Esophagus muscularis mucosa (tissue), 4 donors: ENCODE measurements around the gene KCNAB1. TPM values are rescaled to one million over a fixed set of nuclear protein-coding genes. Genes with fewer than 3 reads are reported as not detected.

Source experiments
- DNase-seq: peaks from one replicate; pipeline ENCODE4 v3.0.0-alpha.2; 2017; ENCODE audit errors: extremely low spot score
- H3K27ac ChIP-seq, 4 donors: fragments of 200-600 bp; sonication (generic); replicated peaks in 1 of 4; 1 replicate in 3 of 4; 2 replicates in 1 of 4; pipeline ENCODE4 v1.5.1; 2016 to 2019; ENCODE audit warnings: mild to moderate bottlenecking in 1 of 4
- H3K27me3 ChIP-seq, 4 donors: fragments of 200-600 bp; sonication (generic); one replicate each; pipeline versions ENCODE4 v1.5.1 to v1.6.0; 2016 to 2019
- H3K36me3 ChIP-seq, 4 donors: fragments of 200-600 bp; sonication (generic); one replicate each; pipeline ENCODE4 v1.5.1; 2016 to 2019
- H3K4me1 ChIP-seq, 4 donors: fragments of 200-600 bp; sonication (generic); one replicate each; pipeline ENCODE4 v1.5.1; 2016 to 2019
- H3K4me3 ChIP-seq, 4 donors: fragments of 200-600 bp; sonication (generic); 1 replicate in 2 of 4; 2 replicates in 2 of 4; pipeline ENCODE4 v1.5.1; 2016 to 2019; ENCODE audit warnings: mild to moderate bottlenecking in 4 of 4, moderate library complexity in 1 of 4
- H3K9me3 ChIP-seq, 4 donors: fragments of 200-600 bp; sonication (generic); 1 replicate in 3 of 4; 2 replicates in 1 of 4; pipeline ENCODE4 v1.5.1; 2016 to 2019
- CTCF ChIP-seq, 3 experiments: fragments of 200-600 bp in 2 of 3; fragments of 450-650 bp in 1 of 3; sonication (generic) in 2 of 3; IDR thresholded peaks; one replicate each; pipeline ENCODE4 v1.5.1; 2017 to 2019; ENCODE audit warnings: antibody characterized with exemption in 3 of 3, mild to moderate bottlenecking in 2 of 3, moderate library complexity in 1 of 3
- EP300 ChIP-seq: sonication (generic); formaldehyde crosslinking; IDR thresholded peaks from one replicate; pipeline ENCODE4 v1.6.1; 2017; ENCODE audit warnings: antibody characterized with exemption
- POLR2A ChIP-seq: fragments of 450-650 bp; IDR thresholded peaks from one replicate; pipeline ENCODE4 v1.6.1; 2017; ENCODE audit warnings: antibody characterized with exemption, moderate library complexity, mild to moderate bottlenecking, low read depth
- POLR2AphosphoS5 ChIP-seq, 2 donors: sonication (generic); formaldehyde crosslinking; IDR thresholded peaks; one replicate each; pipeline ENCODE4 v1.6.1; 2017; ENCODE audit warnings: antibody characterized with exemption in 2 of 2
- WGBS: methylation state at CpG from one replicate; pipeline ENCODE4 v1.1.5; 2018; 5-methylcytosine and 5-hydroxymethylcytosine counted together
- intact Hi-C: fragments of 100-400 bp; cut with DNase I; formaldehyde crosslinking; loops from one replicate; pipeline ENCODE4 v1.15.1; 2023
- total RNA-seq, 4 donors: library from RNA; depleted of rRNA; stranded (reverse); fragments of >200 nt; gene quantifications; one replicate each; pipeline versions ENCODE4 v1.1.0 to v1.2.1, GENCODE V29; 2016

KCNAB1 gene
- total RNA-seq, 4 donors from 2014 or later: 0.83 to 5.9 (median 2.3) TPM

- peaks cover 0 to 35% (median 25%) of the 10 kb centered on the region in 4 donors for H3K4me1 ChIP-seq
- no peaks in the 10 kb centered on the region for H3K27me3 ChIP-seq
- no peak overlapping the region for H3K4me3 ChIP-seq
- WGBS: 61% methylated on average over 1 of the region's 1 CpG
- no peak for DNase-seq
- intact Hi-C loops: no loop called here
- no peaks in the 10 kb centered on the region for H3K9me3 ChIP-seq
- no peaks in the 10 kb centered on the region for H3K36me3 ChIP-seq
- no peak for TF ChIP-seq CTCF (IDR thresholded peaks at IDR 0.05)
- no peak for TF ChIP-seq POLR2AphosphoS5 (IDR thresholded peaks at IDR 0.05)
- TF ChIP-seq EP300: no peak
- TF ChIP-seq POLR2A: no peak
- no peak overlapping the region for H3K27ac ChIP-seq
These were observed 252.7 kb downstream of the KCNAB1 start for GRCh38 chr3:156373095-156373494.

DNA sequence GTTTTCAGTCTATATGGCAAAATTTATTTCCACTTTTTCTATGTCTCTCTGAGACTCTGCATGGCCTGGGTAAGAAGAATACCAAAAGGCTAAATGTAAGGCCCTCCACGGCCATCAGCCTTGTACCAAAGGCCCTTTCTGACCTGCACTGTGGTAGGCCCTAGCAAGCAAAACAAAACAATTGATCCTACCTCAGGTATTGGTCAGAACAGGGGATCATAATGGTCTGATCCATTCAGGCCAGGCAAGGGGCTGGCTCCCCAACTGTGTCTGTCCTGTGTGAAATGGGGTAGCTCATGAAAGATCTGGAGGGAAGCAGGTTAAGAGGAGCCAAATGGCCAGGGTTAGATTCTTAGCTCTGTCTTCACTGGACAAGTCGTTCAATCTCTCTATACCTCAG is 253.3 kb downstream of the KCNAB1 start:
- Histone ChIP-seq H3K27me3 (no peaks in the 10 kb centered on the region), H3K36me3 (no peaks in the 10 kb centered on the region), H3K4me1 (peaks cover 0 to 35% (median 25%) of the 10 kb centered on the region in 4 donors), H3K27ac (no peak overlapping the region), H3K4me3 (no peak overlapping the region), H3K9me3 (no peaks in the 10 kb centered on the region)
- intact Hi-C loops: no loop called here
- no peak for DNase-seq
- TF ChIP-seq EP300 (no peak), CTCF (IDR thresholded peaks at IDR 0.05) (no peak), POLR2AphosphoS5 (IDR thresholded peaks at IDR 0.05) (no peak), POLR2A (no peak)
- 91% methylated on average over 2 of the region's 2 CpGs for WGBS

- H3K4me1 ChIP-seq: peaks cover 0 to 15% (median 11%) of the 10 kb centered on the region in 4 donors
- H3K27ac ChIP-seq: no peak overlapping the region
- no peak overlapping the region for H3K4me3 ChIP-seq
- H3K9me3 ChIP-seq: no peaks in the 10 kb centered on the region
- no peak for TF ChIP-seq POLR2A
- TF ChIP-seq POLR2AphosphoS5 (IDR thresholded peaks at IDR 0.05): no peak
- no peak for TF ChIP-seq CTCF (IDR thresholded peaks at IDR 0.05)
- no peak for TF ChIP-seq EP300
- DNase-seq: no peak
- intact Hi-C loops: no loop called here
- no peaks in the 10 kb centered on the region for H3K36me3 ChIP-seq
- no peaks in the 10 kb centered on the region for H3K27me3 ChIP-seq
These were observed 255.8 kb downstream of the KCNAB1 start for GRCh38 chr3:156376199-156376598.

DNA sequence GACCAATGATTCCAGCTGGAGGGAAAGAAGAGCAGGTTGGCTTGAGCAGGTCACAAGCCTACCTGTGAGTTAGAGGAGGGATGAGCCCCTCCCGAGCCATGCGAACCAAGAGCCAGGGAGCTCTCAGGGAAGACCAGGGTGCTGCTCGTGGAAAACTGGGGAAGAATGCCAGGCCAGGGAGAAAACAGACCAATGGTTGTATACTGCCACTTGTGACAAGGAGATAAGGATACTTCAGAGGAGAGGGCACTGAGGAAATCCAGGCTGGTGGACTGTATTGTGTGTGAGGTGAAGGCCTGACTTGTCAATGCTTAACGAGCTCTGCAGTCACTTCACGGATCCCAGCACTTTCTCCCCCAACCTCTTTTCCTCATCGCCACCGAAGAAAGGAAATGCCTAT is 256.9 kb downstream of the KCNAB1 start:
- H3K4me1 ChIP-seq: peaks cover 0 to 14% (median 11%) of the 10 kb centered on the region in 4 donors
- no peaks in the 10 kb centered on the region for H3K36me3 ChIP-seq
- DNase-seq: no peak
- no peaks in the 10 kb centered on the region for H3K27me3 ChIP-seq
- no peaks in the 10 kb centered on the region for H3K9me3 ChIP-seq
- WGBS: 90% methylated on average over 7 of the region's 7 CpGs
- intact Hi-C loops: no loop called here
- no peak overlapping the region for H3K4me3 ChIP-seq
- no peak overlapping the region for H3K27ac ChIP-seq
- no peak for TF ChIP-seq EP300
- no peak for TF ChIP-seq POLR2A
- TF ChIP-seq POLR2AphosphoS5 (IDR thresholded peaks at IDR 0.05): no peak

DNA sequence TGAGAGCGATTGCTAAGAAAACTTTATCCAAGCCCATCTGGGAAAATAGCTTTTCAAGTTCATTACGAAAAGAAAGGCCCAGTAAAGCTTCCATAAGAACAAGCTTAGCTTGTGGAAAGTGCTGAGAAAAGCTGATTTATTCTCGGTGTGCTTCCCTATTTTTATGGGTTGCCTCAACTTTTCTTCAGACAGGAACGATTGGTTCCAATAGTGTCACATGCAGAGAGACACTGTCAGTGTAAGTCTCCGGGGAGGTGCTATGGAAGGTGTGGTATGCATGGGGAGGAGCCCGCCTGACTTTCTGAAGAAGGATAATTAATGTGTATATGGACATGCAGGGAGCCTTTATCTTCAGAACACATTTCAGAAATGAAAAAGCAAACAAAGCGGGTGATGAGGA is 257.3 kb downstream of the KCNAB1 start:
- no peak for DNase-seq
- H3K9me3 ChIP-seq: no peaks in the 10 kb centered on the region
- intact Hi-C loops: no loop called here
- H3K27ac ChIP-seq: no peak overlapping the region
- peaks cover 0 to 11% (median 8%) of the 10 kb centered on the region in 4 donors for H3K4me1 ChIP-seq
- no peaks in the 10 kb centered on the region for H3K36me3 ChIP-seq
- H3K27me3 ChIP-seq: no peaks in the 10 kb centered on the region
- H3K4me3 ChIP-seq: no peak overlapping the region
- TF ChIP-seq POLR2A (no peak), EP300 (no peak), CTCF (IDR thresholded peaks at IDR 0.05) (no peak), POLR2AphosphoS5 (IDR thresholded peaks at IDR 0.05) (no peak)
- WGBS: 93% methylated on average over 7 of the region's 7 CpGs
